HepG2 (cell line): Measurements from ENCODE around the gene ASF1B. TPM values are rescaled to one million over a fixed set of nuclear protein-coding genes. Genes with fewer than 3 reads are reported as not detected.

Experiments used
- ATAC-seq: fragments of 200-7000 bp; cut with Tn5 transposase; 3 replicates; pipeline ENCODE4 v1.9.1; 2020; ENCODE audit warnings: mild to moderate bottlenecking, moderate library complexity
- BruUV-seq: library from RNA; stranded (reverse); fragments of 400-500 nt; replicated peaks from 2 replicates; lab custom pipeline; 2021; lab: Mats Ljungman, UMichigan
- CTCF ChIA-PET: fragments of 300-600 bp; formaldehyde crosslinking; extraction: SDS; loops from one replicate; lab custom pipeline; 2021; ENCODE audit warnings: low total read pairs, inconsistent platforms, low intra/inter-chr PET ratio; lab: Yijun Ruan, JAX
- POLR2A ChIA-PET: fragments of 350-600 bp; sonication (Branson Sonifier 250); formaldehyde crosslinking; loops from one replicate; lab custom pipeline; 2020; ENCODE audit warnings: antibody characterized with exemption, inconsistent platforms; lab: Yijun Ruan, JAX
- DNase-seq: peaks from one replicate; pipeline ENCODE4 v3.0.0-alpha.2; 2015; ENCODE audit warnings: low spot score
- FAIRE-seq: peaks from 3 replicates; lab custom pipeline; 2011; peaks lifted over from hg19 to GRCh38; lab: Jason Lieb, UNC
- H2AFZ ChIP-seq: one replicate; pipeline ENCODE4 v1.6.1; 2011; ENCODE audit warnings: low read length, inconsistent platforms
- H3K27ac ChIP-seq: fragments of 300-600 bp; 3 replicates; pipeline ENCODE4 v1.8.0; 2011; ENCODE audit warnings: mixed run types, mild to moderate bottlenecking, mixed read lengths, low read length, inconsistent platforms; ENCODE audit not compliant: insufficient read depth; ENCODE audit errors: extremely low read length
- H3K27me3 ChIP-seq, 2 experiments: fragments of 200-600 bp in 1 of 2; 2 replicates in 1 of 2; 3 replicates in 1 of 2; pipeline versions ENCODE4 v1.6.0 to v1.8.0; 2011; ENCODE audit warnings: low read length in 2 of 2, mild to moderate bottlenecking in 2 of 2, moderate library complexity in 2 of 2, inconsistent platforms in 1 of 2; ENCODE audit not compliant: insufficient read depth in 2 of 2, control insufficient read depth in 1 of 2
- H3K36me3 ChIP-seq, 2 experiments: fragments of 200-600 bp in 1 of 2; replicated peaks in 1 of 2; 2 replicates in 1 of 2; 3 replicates in 1 of 2; pipeline versions ENCODE4 v1.5.1 to v1.8.0; 2011; ENCODE audit warnings: low read length in 2 of 2, inconsistent platforms in 1 of 2; ENCODE audit not compliant: insufficient read depth in 2 of 2, control insufficient read depth in 1 of 2
- H3K4me1 ChIP-seq: 2 replicates; pipeline ENCODE4 v1.5.1; 2012; ENCODE audit warnings: low read length, inconsistent platforms; ENCODE audit not compliant: insufficient read depth
- H3K4me2 ChIP-seq: 2 replicates; pipeline ENCODE4 v1.6.0; 2011; ENCODE audit warnings: low read depth, low read length, inconsistent platforms
- H3K4me3 ChIP-seq, 3 experiments: fragments of 200-600 bp in 1 of 3; sonication (generic), shearing (Covaris generic) in 1 of 3; replicated peaks in 1 of 3; 2 replicates each; pipeline ENCODE4 v1.5.1; 2011 to 2016; ENCODE audit warnings: low read length in 3 of 3, inconsistent platforms in 2 of 3, low read depth in 2 of 3, mild to moderate bottlenecking in 2 of 3, control low read depth in 1 of 3, mixed read lengths in 1 of 3; ENCODE audit not compliant: insufficient read depth in 1 of 3
- H3K79me2 ChIP-seq: one replicate; pipeline ENCODE4 v1.6.1; 2011; ENCODE audit warnings: low read length, inconsistent platforms; ENCODE audit not compliant: insufficient read depth
- H3K9ac ChIP-seq: 2 replicates; pipeline ENCODE4 v1.6.0; 2011; ENCODE audit warnings: mild to moderate bottlenecking, low read depth, low read length, inconsistent platforms; ENCODE audit not compliant: insufficient read depth
- H3K9me3 ChIP-seq: 2 replicates; pipeline ENCODE4 v1.5.1; 2012; ENCODE audit warnings: mild to moderate bottlenecking, low read length
- H4K20me1 ChIP-seq: 2 replicates; pipeline ENCODE4 v1.6.0; 2011; ENCODE audit warnings: inconsistent platforms, mild to moderate bottlenecking, low read length, moderate library complexity; ENCODE audit not compliant: insufficient read depth
- AGO2 ChIP-seq: fragments of 200-400 bp; formaldehyde crosslinking; optimal IDR thresholded peaks from 2 replicates; pipeline ENCODE3; 2017; ENCODE audit warnings: mild to moderate bottlenecking, low read depth, low read length, moderate library complexity
- ATAD3A ChIP-seq: sonication (generic); formaldehyde crosslinking; IDR thresholded peaks from 2 replicates; pipeline ENCODE4 v1.4.0; 2020; ENCODE audit warnings: missing genetic modification reagents
- CCDC6 ChIP-seq: sonication (generic); formaldehyde crosslinking; IDR thresholded peaks from 2 replicates; pipeline ENCODE4 v1.8.1; 2022; ENCODE audit warnings: mild to moderate bottlenecking, missing genetic modification reagents, moderate library complexity
- ISX ChIP-seq: sonication (generic); formaldehyde crosslinking; conservative IDR thresholded peaks from 2 replicates; pipeline ENCODE4 v1.5.0; 2020; ENCODE audit warnings: missing genetic modification reagents
- MBNL3 ChIP-seq: fragments of 250-450 bp; sonication (Bioruptor Pico); conservative IDR thresholded peaks from 2 replicates; pipeline ENCODE4 v1.8.0; 2022; ENCODE audit warnings: mild to moderate bottlenecking, inconsistent platforms
- RBFOX2 ChIP-seq: fragments of 200-400 bp; formaldehyde crosslinking; IDR thresholded peaks from 2 replicates; pipeline ENCODE4 v1.6.1; 2017; ENCODE audit warnings: low read depth, mild to moderate bottlenecking, low read length
- ZNF790 ChIP-seq: sonication (generic); formaldehyde crosslinking; IDR thresholded peaks from 2 replicates; pipeline ENCODE4 v1.8.0; 2022; ENCODE audit warnings: missing genetic modification reagents, mild to moderate bottlenecking, borderline replicate concordance
- ZNF878 ChIP-seq: sonication (generic); formaldehyde crosslinking; IDR thresholded peaks from 2 replicates; pipeline ENCODE4 v1.8.1; 2023; ENCODE audit warnings: mild to moderate bottlenecking, missing genetic modification reagents, moderate library complexity
- ZNF883 ChIP-seq: sonication (generic); formaldehyde crosslinking; IDR thresholded peaks from 2 replicates; pipeline ENCODE4 v1.5.1; 2020; ENCODE audit warnings: mild to moderate bottlenecking, missing genetic modification reagents; ENCODE audit errors: not compliant biosample characterization
- WGBS: methylation state at CpG from one replicate; pipeline ENCODE4 v1.1.6; 2017; ENCODE audit warnings: low lambda C conversion rate; 5-methylcytosine and 5-hydroxymethylcytosine counted together
- in situ Hi-C: cut with HindIII; loops from 2 replicates; pipeline ENCODE4 v1.10.0; 2017; ENCODE audit warnings: low pct_unique_long_range_greater_than_20kb; ENCODE audit not compliant: extremely low pct_ligation_motif_present
- intact Hi-C: fragments of 100-400 bp; cut with micrococcal nuclease; formaldehyde crosslinking; loops from one replicate; pipeline ENCODE4 v1.10.0; 2022; ENCODE audit not compliant: unreplicated experiment
- polyA plus RNA-seq, 8 experiments: library from polyadenylated mRNA; depleted of rRNA in 3 of 8; stranded (reverse) in 7 of 8; unstranded in 1 of 8; fragments of >200 nt; fragmentation: Illumina TruSeq in 4 of 8; extraction: Trizol in 4 of 8; gene quantifications; 2 replicates each; pipeline versions ENCODE4 v1.2.1 to v1.2.3, GENCODE V29; 2011 to 2016; ENCODE audit warnings: low read depth in 4 of 8, missing spikeins in 1 of 8, mixed read lengths in 1 of 8; ENCODE audit not compliant: insufficient read depth in 1 of 8
- total RNA-seq, 5 experiments: library from RNA; depleted of rRNA; stranded (reverse); fragments of >200 nt; fragmentation: Illumina TruSeq; extraction: Trizol; gene quantifications; 2 replicates each; pipeline ENCODE4 v1.2.3, GENCODE V29; 2016; ENCODE audit warnings: low read depth in 1 of 5
- TF ChIP-seq, protein P1 (sequence below): sonication (generic); formaldehyde crosslinking; IDR thresholded peaks from 2 replicates; pipeline ENCODE4 v1.4.0; 2020; ENCODE audit warnings: mild to moderate bottlenecking, missing genetic modification reagents
- TF ChIP-seq, protein P2 (sequence below): sonication (generic); formaldehyde crosslinking; IDR thresholded peaks from 2 replicates; pipeline ENCODE4 v1.9.0; 2021; ENCODE audit warnings: missing genetic modification reagents, borderline replicate concordance

The ASF1B gene
- total and polyA plus RNA-seq, 2 of the 13 experiments (the other 11 are each of a cell fraction or from before 2014, with no cell fraction given): 18.2 to 24.8 TPM

GRCh38 chr19:14114854-14115253, 21.5 kb downstream of the ASF1B start (continued):
- TF ChIP-seq, protein P1, sequence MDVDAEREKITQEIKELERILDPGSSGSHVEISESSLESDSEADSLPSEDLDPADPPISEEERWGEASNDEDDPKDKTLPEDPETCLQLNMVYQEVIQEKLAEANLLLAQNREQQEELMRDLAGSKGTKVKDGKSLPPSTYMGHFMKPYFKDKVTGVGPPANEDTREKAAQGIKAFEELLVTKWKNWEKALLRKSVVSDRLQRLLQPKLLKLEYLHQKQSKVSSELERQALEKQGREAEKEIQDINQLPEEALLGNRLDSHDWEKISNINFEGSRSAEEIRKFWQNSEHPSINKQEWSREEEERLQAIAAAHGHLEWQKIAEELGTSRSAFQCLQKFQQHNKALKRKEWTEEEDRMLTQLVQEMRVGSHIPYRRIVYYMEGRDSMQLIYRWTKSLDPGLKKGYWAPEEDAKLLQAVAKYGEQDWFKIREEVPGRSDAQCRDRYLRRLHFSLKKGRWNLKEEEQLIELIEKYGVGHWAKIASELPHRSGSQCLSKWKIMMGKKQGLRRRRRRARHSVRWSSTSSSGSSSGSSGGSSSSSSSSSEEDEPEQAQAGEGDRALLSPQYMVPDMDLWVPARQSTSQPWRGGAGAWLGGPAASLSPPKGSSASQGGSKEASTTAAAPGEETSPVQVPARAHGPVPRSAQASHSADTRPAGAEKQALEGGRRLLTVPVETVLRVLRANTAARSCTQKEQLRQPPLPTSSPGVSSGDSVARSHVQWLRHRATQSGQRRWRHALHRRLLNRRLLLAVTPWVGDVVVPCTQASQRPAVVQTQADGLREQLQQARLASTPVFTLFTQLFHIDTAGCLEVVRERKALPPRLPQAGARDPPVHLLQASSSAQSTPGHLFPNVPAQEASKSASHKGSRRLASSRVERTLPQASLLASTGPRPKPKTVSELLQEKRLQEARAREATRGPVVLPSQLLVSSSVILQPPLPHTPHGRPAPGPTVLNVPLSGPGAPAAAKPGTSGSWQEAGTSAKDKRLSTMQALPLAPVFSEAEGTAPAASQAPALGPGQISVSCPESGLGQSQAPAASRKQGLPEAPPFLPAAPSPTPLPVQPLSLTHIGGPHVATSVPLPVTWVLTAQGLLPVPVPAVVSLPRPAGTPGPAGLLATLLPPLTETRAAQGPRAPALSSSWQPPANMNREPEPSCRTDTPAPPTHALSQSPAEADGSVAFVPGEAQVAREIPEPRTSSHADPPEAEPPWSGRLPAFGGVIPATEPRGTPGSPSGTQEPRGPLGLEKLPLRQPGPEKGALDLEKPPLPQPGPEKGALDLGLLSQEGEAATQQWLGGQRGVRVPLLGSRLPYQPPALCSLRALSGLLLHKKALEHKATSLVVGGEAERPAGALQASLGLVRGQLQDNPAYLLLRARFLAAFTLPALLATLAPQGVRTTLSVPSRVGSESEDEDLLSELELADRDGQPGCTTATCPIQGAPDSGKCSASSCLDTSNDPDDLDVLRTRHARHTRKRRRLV (CRISPR knock-in tag): no peak
- TF ChIP-seq MBNL3 (CRISPR knock-in tag) (no peak), ZNF878 (CRISPR knock-in tag) (no peak), CCDC6 (CRISPR knock-in tag) (no peak), ATAD3A (CRISPR knock-in tag) (no peak)
- TF ChIP-seq, protein P2, sequence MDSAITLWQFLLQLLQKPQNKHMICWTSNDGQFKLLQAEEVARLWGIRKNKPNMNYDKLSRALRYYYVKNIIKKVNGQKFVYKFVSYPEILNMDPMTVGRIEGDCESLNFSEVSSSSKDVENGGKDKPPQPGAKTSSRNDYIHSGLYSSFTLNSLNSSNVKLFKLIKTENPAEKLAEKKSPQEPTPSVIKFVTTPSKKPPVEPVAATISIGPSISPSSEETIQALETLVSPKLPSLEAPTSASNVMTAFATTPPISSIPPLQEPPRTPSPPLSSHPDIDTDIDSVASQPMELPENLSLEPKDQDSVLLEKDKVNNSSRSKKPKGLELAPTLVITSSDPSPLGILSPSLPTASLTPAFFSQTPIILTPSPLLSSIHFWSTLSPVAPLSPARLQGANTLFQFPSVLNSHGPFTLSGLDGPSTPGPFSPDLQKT (CRISPR knock-in tag): no peak

DNA sequence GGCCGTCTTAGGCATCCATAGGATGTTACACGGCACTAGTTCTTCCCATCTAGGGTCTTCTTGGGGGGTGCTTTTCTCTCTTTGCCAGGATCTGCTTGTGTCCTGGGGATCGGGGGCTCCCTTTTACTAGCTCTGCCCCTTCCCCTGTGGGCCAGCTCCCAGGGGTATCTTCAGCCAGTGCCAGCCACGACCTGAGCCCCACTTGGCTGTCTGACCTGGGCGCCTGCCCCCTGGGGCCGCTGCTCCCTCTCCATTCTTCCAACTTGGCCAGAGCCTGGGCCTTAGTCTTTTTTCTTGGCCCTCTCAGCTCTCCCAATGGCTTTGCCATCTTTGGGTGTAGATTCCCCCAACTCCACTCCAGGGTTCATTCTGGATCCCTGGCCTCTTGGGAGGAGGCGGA, 21.9 kb downstream of the ASF1B start:
- H3K9me3 ChIP-seq: no peaks in the 10 kb centered on the region
- FAIRE-seq: no peak
- H3K4me2 ChIP-seq: no peak overlapping the region
- 81% methylated on average over 5 of the region's 7 CpGs for WGBS
- H3K36me3 ChIP-seq: no peaks in the 10 kb centered on the region
- no peak overlapping the region for H2AFZ ChIP-seq
- TF ChIP-seq RBFOX2: no peak
- 0 out of 2 replicates have a peak, but pooled peaks have one; percentile 3 for TF ChIP-seq ZNF790 (CRISPR knock-in tag)
- no peak for TF ChIP-seq ZNF883 (CRISPR knock-in tag)
- TF ChIP-seq ISX (CRISPR knock-in tag): no peak
- peak; percentile 10 for TF ChIP-seq AGO2
- no peaks in the 10 kb centered on the region for H4K20me1 ChIP-seq
- H3K27me3 ChIP-seq: no peaks in the 10 kb centered on the region; a peak in 1 of 5 replicates
- ChIA-PET CTCF (interaction anchor here (0.7 to 1.6 kb wide), 3 partner anchors 16 to 234 kb away, joined by 3 to 7 read pairs (median 3); no protein-coding TSS in a partner anchor), POLR2A (interaction anchor here (2.8 kb wide), 1 partner anchor 22 kb away, joined by 11 read pairs; the partner anchor contains the start of gene ASF1B)
- no peak overlapping the region for H3K27ac ChIP-seq
- BruUV-seq: no TSS peak
- peaks cover 12% of the 10 kb centered on the region for H3K79me2 ChIP-seq
- H3K4me1 ChIP-seq: peaks cover 72% of the 10 kb centered on the region
- no peak for DNase-seq
- ATAC-seq: no peak
- H3K4me3 ChIP-seq: no peak overlapping the region
- intact Hi-C loops: no loop called here
- no peak overlapping the region for H3K9ac ChIP-seq
- in situ Hi-C loops: no loop called here
